ENCODE results near the gene SOD1.

DNA sequence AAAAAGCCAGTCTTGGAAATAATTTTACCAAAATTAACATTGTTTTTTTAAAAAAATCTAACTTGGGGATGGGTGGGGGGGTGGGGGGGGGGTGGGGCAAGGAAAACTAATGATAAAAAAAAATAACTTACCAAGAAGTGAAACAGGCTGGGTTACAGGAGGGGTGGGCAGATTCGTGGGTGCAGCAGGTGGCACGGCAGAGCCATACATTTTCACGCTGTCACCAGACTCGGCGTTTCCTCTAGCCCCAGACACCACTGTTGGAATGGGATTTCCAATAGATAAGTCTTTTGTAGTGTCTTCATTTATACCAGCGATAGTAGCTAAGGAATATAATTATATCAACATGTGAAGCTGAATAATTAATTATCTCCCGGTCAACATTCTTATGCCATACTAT is 25.4 kb downstream of the SOD1 start:
- TF ChIP-seq, protein P1, sequence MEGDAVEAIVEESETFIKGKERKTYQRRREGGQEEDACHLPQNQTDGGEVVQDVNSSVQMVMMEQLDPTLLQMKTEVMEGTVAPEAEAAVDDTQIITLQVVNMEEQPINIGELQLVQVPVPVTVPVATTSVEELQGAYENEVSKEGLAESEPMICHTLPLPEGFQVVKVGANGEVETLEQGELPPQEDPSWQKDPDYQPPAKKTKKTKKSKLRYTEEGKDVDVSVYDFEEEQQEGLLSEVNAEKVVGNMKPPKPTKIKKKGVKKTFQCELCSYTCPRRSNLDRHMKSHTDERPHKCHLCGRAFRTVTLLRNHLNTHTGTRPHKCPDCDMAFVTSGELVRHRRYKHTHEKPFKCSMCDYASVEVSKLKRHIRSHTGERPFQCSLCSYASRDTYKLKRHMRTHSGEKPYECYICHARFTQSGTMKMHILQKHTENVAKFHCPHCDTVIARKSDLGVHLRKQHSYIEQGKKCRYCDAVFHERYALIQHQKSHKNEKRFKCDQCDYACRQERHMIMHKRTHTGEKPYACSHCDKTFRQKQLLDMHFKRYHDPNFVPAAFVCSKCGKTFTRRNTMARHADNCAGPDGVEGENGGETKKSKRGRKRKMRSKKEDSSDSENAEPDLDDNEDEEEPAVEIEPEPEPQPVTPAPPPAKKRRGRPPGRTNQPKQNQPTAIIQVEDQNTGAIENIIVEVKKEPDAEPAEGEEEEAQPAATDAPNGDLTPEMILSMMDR (IDR thresholded peaks at IDR 0.05) = no peak
- no peak for TF ChIP-seq POLR2A (IDR thresholded peaks at IDR 0.05)
- TF ChIP-seq POLR2AphosphoS5 (IDR thresholded peaks at IDR 0.05; ENCODE audit: insufficient read depth in 1 of 2, low read depth in 1 of 2) = no peak

All from vagina (tissue), 2 donors.